SHP77 treated with DMSO at 0.1 percent for 48 hours (cell line): ENCODE data around the gene SLC6A6.

Experiments used
- DNase-seq: peaks from one replicate; lab custom pipeline; 2025; lab: John Stamatoyannopoulos, UW

Gene SLC6A6

DNA sequence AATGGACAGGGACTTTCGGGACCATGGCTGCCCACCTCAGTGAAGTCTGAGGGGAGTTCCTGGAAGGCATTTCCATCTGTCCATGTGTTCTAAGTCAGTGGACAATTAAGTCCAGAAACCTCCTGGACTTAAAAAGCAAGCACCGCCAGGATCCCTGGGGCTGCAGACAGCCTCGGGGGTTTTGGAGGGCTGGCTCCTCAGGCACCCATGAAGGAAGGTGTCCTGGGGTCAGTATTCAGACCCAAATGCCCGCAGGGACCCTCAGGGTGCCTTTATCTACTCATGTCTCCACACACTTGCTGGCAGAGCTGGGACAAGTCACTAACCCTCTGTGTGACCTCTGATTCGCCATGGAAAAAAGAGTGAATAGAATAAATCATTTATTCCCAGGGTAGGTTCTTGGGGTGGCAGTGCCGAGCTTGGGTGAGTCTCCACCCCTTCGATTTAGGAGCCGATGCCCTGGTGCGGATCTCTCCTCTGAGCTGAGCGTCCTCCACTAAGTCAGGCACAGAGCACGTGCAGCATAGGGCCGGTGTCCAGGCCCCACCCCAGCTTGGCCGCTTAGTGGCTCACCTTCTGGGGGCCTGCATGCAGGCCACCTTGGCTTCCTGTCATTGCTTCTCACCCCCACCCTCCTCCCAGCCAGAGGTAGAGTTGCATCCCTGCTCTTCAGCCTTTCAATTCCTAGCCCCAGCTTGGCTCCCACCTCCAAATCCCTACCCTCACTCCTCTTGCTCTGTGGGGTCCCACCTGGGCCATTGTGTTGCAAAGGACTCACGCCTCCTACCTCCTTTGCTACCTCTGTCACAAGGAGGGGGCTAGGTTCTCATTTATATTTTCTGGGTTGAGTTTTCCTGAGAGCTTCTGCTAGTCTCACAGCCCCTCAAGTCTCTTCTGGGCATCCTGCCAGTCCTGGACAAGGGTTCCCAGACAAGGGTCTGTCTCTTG, 19.9 kb downstream of the SLC6A6 start:
- DNase-seq, result no peak

- DNase-seq, result no peak
Observed at GRCh38 chr3:14423197-14423743, 20.9 kb downstream of the SLC6A6 start.

DNA sequence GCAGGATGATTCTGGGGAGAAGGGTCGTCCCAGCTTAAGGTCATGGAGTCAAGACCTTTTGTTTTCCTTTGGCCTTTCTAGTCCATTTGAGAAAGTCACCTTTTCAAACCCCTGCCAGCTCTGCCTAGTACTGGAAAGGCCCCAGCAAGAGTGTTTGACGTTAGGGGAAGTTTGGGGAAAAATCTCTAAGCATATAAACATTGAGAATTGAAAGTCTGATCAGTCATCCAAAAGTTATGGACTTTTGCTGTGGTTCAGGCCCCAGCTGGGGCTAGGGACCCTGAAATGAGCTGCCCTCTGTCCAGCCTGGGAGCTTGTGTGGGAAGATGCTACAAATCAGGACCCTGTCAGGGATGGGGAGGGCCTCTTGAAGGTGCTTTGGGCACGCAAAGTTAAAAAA, 21.6 kb downstream of the SLC6A6 start:
- no peak for DNase-seq

DNA sequence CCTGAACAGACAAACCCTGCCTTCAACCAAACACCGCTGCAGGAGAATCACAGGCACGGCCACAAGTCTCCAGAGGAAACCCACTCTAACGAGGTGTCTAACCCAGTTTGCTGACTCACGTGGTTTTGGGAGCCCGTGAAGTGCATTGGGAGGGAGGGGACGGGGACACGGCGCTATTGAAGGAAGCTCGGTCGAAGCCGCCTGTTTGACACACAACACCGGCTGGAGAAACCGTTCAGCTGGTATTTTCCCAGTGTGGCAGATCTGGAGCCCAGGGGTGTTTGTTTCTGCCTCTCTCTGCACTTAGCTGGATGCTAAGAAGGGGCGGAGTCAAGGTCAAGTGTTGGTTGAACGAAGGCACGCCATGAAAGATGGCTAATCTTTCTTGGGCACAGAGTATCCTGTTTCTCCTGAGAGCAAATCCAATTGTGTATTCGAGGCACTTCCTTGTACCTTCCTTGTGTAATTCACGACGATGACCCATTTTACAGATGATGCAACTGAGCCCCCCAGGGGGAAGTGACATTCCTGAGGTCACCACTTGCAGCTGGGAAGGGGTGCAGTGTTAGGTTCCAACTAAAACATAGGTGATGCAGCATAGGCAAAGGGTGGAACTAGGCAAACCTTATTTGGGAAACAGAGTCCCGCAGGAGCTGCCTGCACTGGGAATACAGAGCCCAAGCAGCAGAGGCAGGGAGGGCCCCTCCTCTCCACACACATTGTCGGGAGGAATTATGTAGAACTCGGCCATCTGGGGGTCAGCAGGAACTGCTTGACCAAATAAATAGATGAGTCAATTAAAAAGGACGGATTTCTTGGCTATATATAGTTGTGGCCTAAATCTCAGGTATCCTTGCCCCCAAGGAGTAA, 22.5 kb downstream of the SLC6A6 start:
- DNase-seq, result no peak

DNA sequence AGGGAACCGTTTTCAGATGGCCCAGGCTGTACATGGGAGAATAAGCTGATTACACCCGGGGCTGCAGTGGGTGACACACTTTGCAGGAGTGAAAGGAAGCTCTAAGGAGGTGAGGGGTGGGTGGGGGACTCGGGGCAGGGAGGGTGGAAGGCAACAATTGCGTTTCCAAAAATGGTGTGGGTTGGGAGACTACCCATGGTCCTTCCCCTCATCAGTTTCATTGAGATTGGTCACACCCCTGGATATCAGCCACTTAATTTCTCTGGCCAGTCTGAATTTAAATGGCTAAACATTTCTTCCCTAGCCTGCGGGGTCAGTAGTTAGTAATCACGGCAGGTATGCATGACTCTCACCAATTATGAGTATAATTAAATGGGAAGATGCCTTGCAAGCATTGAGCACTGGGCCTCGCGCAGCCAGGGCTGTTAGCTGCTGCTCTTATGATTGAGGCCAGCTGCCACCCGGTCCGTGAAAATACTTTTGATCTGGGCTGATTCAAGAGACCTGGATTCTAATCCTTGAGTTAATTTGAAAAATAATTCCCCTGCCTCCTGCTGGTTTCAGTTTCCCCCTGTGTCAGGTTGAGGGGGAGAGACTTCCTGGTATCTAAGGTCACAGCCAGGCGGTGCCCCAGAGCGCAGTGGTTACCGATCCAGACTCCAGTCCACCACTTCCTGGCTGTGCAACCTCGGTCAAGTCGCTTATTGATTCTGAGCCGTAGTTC, 23.3 kb downstream of the SLC6A6 start:
- DNase-seq, result no peak

DNA sequence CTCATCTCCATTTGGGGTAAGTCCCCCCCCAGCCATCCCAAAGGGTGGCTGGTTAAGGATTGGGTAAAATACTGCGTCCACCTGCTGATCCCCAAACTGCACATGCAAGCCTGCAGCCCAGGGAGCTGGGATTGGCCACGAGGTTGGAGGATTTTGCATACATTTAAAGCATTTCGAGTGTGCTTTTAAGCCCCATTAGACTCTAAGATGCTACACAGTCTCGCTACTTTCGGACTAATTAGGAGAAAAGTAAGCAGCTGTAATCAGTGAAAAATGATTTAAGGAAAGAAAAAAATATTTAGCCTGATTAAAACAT, 23.9 kb downstream of the SLC6A6 start:
- DNase-seq, result no peak

DNA sequence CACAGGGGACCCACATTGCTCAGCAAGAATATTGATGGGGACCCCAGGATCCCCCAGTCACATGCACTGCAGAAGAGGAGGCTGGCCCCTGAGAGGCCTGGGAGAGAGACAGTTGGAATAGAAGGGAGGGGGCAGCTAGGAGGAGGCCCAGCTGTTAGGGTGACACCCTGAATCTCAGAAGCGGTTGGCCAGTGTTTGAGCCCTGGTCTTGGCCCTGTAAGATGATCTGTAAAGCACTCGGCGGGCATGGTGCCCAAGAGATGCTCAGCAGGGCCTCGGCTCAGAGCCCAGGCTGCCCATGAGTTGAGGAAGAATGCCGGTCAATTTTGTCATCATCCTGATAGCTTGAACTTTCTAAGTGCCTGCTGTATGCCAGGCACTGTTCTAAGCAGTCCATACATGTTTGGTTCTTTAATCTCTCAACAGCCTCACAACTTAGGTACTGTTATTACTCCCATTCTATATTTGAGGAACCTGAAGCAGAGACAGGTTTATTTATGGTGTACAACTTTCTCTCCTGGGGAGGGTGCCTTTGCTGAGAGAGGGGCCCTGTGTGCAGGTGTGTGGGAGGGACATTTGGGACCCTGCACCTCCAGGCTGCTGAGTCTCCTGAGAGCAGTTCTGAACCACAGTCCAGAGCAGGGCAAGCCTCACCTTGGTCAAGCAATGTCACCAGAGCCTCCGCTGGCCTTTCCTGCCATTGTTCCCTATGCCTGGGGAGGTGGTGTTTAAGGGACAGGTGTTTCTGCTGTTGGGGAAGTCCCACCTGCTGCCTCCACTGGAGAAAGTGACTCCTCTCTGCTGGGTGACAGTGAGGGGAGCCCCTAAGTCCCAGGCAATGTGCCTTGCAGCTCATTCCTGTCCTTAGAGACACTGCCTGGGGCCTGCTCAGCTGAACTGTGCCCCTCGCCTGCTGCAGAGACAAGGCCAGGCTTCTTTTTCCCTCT, 26.0 kb downstream of the SLC6A6 start:
- DNase-seq, result no peak

DNA sequence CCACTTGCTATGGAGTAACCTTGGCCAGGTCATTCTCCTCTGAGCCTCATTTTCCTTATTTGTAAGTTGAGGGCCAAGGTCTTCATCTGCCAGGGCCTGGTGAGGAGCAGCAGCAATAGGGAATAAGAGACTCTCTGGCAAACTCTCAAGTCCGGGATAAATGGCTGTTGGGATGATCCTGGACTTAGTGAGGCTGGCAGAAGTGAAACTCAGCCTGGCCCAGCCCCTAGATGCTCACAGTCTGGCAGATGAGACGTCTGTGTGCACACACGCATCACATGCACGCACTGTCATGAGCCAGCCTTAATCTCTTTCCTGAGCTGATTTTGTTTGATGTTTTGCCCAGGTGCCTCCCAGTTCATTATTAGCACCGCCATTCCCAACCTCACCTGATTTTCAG, 26.8 kb downstream of the SLC6A6 start:
- DNase-seq, result no peak

- DNase-seq, result no peak
Observed at GRCh38 chr3:14429640-14430039, 27.2 kb downstream of the SLC6A6 start.

- no peak for DNase-seq
Observed at GRCh38 chr3:14430053-14430452, 27.6 kb downstream of the SLC6A6 start.

- DNase-seq, result no peak
Observed at GRCh38 chr3:14430706-14431451, 28.5 kb downstream of the SLC6A6 start.

DNA sequence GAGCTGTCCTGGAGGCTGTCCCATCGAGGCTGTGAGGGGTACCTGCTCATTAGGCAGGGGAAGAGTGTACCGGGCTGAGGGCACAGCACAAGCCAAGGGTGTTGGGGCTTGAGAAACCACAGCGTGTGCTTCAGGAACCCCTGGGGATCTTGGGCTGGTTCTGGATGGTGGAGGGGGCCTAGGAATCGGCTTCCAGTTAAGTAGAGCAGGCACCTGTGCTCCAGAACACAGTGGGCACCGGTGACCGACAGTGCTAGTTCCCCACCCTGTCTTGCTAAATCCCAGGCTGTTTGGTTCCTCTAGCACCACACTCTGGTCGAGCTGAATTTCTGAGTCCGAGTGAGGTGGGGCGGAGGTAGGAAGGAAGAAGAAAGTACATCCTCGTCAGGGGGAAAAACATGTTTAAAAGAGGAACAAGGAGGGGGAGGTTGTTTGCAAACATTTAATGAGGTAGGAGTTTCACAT, 29.1 kb downstream of the SLC6A6 start:
- no peak for DNase-seq

DNA sequence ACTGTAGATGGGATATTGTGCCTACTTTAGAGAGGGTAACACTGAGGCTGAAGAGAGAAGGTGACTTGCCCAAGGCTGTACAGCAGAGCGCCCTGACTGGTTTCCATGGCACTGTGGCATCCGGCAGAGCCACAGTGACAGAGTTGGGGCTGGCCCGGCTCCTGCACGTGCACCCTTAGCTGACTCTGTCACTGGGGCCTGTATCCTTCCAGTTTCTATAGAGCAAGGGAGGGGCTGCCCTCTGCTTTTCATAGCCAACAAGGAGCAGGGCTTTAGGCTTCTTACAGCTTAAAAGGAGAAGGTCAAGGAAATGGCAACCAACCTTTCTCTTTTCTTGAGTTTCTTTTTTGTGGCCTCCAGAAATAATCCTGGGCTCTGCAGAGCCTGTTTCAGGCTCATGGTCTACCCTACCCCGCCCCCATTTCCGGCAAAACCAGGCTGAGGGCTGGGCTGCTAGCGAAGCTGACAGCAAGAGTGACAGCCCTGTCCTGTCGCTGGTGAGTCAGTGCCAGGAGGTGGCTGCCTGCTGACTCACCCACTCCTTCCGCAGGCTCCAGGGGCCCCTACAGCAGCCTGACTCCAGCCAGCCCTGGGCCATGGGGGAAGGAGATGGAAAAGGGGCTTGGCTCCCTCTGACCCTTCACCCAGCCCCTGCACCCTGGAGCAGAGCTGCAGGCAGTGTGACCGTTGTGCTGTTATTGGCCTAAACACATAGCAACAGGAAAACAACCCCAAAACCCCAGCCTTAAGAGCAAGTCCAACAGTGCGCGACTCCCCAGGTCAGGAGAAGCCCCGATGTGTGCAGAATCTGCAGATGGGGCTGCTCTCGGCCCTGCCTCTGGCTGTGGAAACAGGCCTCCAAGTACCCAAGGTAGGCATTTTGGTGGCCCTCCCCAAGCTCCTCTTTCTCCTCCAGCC, 29.8 kb downstream of the SLC6A6 start:
- peak; percentile 57 for DNase-seq

DNA sequence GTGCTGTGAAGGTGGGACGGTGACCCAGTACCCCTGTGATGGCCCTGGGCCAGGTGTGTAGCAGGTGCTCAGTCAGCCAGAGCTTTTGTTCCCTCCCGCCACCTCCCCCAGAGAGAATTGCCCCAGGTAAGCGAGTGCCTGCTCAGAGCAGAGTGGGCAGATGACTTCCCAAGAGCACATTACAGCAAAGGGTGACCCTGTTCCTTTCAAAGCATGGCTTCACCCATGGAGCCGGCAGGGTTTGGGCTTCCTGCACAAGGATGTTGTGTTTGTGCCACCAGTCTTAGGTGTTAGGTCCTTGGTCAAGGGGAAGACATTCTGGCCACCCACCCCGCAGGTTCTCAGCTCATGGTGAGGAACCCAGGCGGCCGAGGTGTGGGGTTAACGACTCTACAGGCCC, 30.7 kb downstream of the SLC6A6 start:
- no peak for DNase-seq

DNA sequence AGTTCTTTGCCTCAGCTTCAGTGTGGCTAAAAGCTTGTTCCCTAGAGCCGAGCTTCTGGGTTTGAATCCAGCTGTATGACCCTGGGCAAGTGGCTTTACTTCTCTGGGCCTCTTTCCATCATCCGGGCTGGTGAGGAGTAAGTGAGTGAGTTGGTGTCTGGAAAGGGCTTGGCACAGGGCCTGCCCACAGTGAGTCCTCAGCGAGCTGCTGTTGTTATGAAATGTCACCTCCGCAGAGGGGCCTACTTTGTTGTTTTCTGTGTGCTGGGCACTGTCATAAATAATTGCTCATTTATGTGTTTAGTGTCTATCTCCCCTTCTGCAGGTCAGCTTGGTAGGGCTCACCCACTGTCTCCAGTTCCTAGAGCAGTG, 31.7 kb downstream of the SLC6A6 start:
- no peak for DNase-seq

GRCh38 chr3:14434498-14435151, 32.2 kb downstream of the SLC6A6 start:
- no peak for DNase-seq

GRCh38 chr3:14435175-14436014, 33.0 kb downstream of the SLC6A6 start:
- no peak for DNase-seq

- no peak for DNase-seq
Observed at GRCh38 chr3:14436954-14437281, 34.5 kb downstream of the SLC6A6 start.
